ENCODE results near the gene KRTAP29-1. TPM values are rescaled to one million over a fixed set of nuclear protein-coding genes. Genes with fewer than 3 reads are reported as not detected.
"Not testable (repeated sequence)": the region's sequence is repeated elsewhere in the genome, so short reads cannot be mapped to it uniquely, and the experiment has no call there.

Gene KRTAP29-1, protein sequence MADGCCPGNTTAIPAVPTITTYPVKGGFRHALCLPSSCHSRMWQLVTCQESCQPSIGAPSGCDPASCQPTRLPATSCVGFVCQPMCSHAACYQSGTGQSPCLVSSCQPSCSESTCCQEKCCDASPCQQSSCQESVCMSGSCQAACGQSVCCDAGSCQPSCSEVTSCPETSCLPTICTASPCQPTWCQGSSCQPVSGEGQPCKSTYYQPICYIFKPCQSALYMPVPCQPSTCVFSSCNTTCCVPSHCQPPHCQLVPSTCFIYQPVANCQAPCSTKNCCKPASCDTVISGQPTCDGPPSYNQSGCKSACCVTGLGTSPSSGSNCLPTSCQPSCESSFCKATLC
- not detected in 2 replicates for total RNA-seq

DNA sequence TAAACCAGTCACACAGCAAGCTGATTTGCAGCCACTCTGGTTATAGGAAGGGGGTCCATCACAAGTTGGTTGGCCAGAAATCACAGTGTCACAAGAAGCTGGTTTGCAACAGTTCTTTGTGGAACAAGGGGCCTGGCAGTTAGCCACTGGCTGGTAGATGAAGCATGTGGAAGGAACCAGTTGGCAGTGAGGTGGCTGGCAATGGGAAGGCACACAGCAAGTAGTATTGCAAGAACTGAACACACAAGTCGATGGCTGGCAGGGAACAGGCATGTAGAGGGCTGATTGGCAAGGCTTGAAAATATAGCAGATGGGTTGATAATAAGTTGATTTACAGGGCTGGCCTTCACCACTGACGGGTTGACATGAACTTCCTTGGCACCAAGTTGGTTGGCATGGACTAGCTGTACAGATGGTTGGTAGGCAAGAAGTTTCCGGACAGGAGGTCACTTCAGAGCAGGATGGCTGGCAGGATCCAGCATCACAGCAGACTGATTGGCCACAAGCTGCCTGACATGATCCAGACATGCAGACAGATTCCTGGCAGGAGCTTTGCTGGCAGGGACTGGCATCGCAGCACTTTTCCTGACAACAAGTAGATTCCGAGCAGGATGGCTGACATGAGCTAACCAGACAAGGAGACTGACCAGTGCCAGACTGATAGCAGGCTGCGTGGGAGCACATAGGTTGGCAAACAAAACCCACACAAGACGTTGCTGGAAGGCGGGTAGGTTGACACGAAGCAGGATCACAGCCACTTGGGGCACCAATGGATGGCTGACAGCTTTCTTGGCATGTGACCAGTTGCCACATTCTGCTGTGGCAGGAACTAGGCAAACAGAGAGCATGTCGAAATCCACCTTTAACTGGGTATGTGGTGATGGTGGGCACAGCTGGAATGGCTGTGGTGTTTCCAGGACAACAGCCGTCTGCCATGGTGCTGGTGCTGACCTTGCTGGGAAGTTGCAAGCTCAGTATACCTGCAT lies at the start of gene KRTAP29-1:
KRTAP29-1 (minus strand) TSS at position 936 of the 986 bp plus-strand sequence; CDS start at position 936, 0 bp downstream.
- no peak for DNase-seq (ENCODE audit: low read depth)
- TF ChIP-seq, protein P1, sequence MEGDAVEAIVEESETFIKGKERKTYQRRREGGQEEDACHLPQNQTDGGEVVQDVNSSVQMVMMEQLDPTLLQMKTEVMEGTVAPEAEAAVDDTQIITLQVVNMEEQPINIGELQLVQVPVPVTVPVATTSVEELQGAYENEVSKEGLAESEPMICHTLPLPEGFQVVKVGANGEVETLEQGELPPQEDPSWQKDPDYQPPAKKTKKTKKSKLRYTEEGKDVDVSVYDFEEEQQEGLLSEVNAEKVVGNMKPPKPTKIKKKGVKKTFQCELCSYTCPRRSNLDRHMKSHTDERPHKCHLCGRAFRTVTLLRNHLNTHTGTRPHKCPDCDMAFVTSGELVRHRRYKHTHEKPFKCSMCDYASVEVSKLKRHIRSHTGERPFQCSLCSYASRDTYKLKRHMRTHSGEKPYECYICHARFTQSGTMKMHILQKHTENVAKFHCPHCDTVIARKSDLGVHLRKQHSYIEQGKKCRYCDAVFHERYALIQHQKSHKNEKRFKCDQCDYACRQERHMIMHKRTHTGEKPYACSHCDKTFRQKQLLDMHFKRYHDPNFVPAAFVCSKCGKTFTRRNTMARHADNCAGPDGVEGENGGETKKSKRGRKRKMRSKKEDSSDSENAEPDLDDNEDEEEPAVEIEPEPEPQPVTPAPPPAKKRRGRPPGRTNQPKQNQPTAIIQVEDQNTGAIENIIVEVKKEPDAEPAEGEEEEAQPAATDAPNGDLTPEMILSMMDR (IDR thresholded peaks at IDR 0.05; ENCODE audit: insufficient read depth, low read depth, low read length): no peak

DNA sequence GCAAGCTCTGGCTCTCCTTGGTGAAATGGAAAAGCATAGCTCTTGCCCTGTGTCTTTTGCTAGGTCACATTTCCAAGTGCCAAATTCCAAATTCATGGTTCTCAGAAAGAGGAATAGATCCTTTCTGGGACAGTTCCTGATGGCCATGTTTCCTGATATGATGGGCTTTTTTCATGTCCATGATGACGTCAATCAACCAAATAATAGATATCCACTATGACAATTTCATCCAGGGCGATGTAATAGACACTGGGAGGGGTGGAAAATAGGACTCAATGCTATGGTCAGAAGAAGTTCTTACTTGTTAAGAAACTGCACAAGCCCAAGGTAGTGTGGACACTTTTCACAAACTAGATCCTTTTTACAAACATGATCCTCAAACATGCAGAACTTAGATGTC lies 48.5 kb upstream of the KRTAP29-1 start:
- H3K4me3 ChIP-seq (ENCODE audit: low read depth, low read length): no peak overlapping the region
- TF ChIP-seq, protein P1 (IDR thresholded peaks at IDR 0.05; ENCODE audit: insufficient read depth, low read depth, low read length): no peak
- DNase-seq (ENCODE audit: low read depth): no peak

More for the DNA sequence above, at the start of gene KRTAP29-1:
- no peak within 1 kb of the TSS for H3K4me3 ChIP-seq (ENCODE audit: low read depth, low read length)

DNA sequence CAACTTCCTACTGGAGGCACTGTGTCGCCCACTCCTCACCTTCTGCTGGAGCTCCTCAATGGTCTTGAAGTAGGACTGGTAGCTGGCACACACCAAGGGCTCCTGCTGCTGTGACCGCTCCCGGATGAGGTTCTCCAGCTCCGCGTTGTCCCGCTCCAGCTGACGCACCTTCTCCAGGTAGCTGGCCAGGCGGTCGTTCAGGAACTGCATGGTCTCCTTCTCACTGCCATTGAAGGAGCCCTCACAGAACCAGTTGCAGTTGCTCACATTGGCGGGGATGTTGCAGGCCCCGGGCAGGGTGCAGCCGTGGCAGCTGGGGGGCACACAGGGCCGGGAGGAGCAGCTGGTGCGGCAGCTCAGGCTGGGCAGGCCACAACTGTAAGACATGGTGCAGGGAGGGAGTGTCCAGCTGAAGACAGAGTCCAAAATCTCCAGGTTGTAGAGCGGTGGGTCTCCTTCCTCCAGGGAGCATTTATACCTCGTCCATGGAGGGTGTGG lies 47.8 kb upstream of the KRTAP29-1 start, which contains the start of gene KRT33A:
KRT33A (minus strand) TSS at position 448 of the 498 bp plus-strand sequence; CDS start at position 387, 61 bp downstream.
- H3K4me3 ChIP-seq (ENCODE audit: low read depth, low read length); DNase-seq (ENCODE audit: low read depth): not testable (repeated sequence)

DNA sequence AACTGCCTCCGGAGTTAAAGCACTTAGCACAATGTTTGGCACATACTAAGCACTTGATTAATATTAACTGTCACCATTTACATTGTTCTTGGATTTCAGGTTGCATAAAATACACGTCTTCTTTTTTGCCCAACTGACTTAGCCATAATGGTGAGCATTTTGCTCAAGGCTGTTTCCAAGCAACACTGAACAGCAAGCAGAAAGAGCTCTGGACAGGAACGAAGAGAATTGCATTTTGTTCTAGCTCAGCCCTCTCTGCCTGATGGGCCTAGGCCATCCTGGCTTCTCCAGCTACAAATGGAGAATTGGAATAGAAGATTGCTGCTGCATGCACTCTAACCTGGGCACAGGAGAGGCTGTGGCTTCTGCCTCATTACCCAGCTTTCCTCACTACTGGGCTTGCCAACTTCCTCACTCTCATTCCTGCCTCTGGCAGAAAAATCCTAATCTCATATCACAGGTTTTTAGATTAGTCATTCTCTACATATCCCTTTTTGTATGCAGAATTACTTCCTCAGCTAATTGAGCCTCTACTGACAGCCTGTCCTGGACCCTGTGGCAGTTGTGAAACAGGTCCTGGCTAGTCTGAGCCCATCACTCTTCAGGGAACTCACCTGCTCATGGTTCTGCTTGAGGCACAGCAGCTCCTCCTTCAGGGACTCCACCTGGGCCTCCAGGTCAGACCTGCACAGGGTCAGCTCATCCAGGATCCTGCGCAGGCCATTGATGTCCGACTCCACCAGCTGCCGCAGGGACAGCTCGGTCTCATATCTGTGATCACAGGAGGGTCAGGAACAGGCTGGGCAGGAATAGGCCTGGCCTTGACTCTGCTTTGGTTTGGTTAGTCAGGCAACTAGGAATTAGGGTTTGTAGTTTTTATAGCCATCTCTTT lies 45.5 kb upstream of the KRTAP29-1 start:
- DNase-seq (ENCODE audit: low read depth): no peak
- TF ChIP-seq, protein P1 (IDR thresholded peaks at IDR 0.05; ENCODE audit: insufficient read depth, low read depth, low read length): no peak
- no peak overlapping the region for H3K4me3 ChIP-seq (ENCODE audit: low read depth, low read length)

DNA sequence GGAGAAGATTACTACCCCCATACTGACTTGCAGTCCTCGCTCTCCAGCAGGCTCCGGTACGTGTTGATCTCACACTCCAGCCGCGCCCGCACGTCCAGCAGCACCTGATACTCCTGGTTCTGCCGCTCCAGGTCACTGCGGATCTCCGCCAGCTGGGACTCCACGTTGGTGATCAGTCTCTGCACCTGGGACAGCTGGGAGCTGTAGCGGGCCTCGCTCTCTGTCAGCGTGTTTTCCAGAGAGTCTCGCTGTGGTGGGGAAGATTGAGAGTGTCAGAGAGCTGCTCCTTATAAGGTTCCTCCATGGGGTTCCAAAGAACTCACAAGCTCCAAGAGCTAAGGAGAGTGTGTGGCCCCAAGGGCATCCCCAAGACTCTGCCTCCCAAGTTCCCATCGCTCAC lies 43.8 kb upstream of the KRTAP29-1 start:
- H3K4me3 ChIP-seq (ENCODE audit: low read depth, low read length); DNase-seq (ENCODE audit: low read depth): not testable (repeated sequence)

DNA sequence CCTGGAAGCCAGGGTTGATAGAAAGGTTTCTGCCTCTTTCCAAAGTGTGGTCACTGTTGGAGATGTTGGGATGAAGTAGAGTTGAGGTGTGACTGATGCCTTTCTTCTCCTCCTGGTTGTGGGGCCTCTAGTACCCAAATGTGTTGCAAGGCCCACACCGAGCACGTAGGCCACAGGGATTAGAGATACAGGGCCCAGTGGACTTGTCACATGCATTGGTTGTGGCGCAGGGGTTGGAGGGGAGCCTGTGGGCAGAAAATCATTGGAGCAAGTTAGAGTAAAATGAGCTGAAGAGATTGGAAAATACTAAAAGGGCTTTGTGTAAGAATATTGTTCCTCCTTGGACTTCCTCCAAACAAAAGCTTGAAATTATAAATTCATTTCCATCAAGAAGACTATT lies 43.3 kb upstream of the KRTAP29-1 start:
- DNase-seq (ENCODE audit: low read depth): no peak
- no peak overlapping the region for H3K4me3 ChIP-seq (ENCODE audit: low read depth, low read length)
- TF ChIP-seq, protein P1 (IDR thresholded peaks at IDR 0.05; ENCODE audit: insufficient read depth, low read depth, low read length): no peak

DNA sequence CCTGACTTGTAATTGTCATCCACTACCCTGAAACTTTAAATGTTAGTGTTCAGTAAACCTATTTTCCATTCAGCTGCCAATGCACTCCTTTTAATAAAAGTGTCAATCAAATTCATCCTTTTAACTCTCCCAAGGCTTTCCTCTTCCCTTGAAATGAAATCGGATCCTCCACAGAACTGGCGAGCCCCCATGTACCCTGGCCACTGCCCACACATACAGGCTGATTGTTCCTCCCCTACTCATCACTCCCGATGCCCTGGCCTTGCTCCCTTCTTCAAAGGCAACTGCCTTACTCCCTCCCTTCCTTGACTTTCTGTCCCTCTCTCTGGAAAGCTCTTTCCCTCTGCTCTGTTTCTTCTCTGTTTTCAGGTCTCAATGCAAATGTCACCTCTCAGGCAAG lies 40.4 kb upstream of the KRTAP29-1 start:
- no peak for DNase-seq (ENCODE audit: low read depth)
- TF ChIP-seq, protein P1 (IDR thresholded peaks at IDR 0.05; ENCODE audit: insufficient read depth, low read depth, low read length): no peak
- no peak overlapping the region for H3K4me3 ChIP-seq (ENCODE audit: low read depth, low read length)

All from fibroblast of villous mesenchyme (primary cell).